H1 (cell line): ENCODE results near the gene APLP2. TPM values are rescaled to one million over a fixed set of nuclear protein-coding genes. Genes with fewer than 3 reads are reported as not detected.

Experiments used
- CBX5 ChIP-seq: fragments of 300-800, 300-1000 bp; sonication (generic); IDR thresholded peaks from 2 replicates; pipeline ENCODE4 v1.7.1; 2016; ENCODE audit warnings: antibody characterized with exemption, low read length, low read depth
- CHD1 ChIP-seq: IDR thresholded peaks from 2 replicates; pipeline ENCODE4 v1.6.1; 2012; ENCODE audit warnings: low read depth, low read length, improper control_type of control experiment
- NRF1 ChIP-seq: IDR thresholded peaks from 2 replicates; pipeline ENCODE4 v1.6.1; 2011; ENCODE audit warnings: mild to moderate bottlenecking, low read depth, low read length, improper control_type of control experiment
- SAP30 ChIP-seq: fragments of 300-600 bp; sonication (generic); IDR thresholded peaks from 2 replicates; pipeline ENCODE4 v1.7.1; 2012; ENCODE audit warnings: low read length, moderate library complexity, mild to moderate bottlenecking, inconsistent platforms; ENCODE audit not compliant: insufficient read depth, insufficient replicate concordance
- polyA plus RNA-seq, 7 experiments: library from polyadenylated mRNA; depleted of rRNA in 3 of 7; stranded (reverse) in 5 of 7; unstranded in 2 of 7; fragments of >200 nt in 5 of 7; fragments of 200-250 nt in 2 of 7; gene quantifications; 1 replicate in 5 of 7; 2 replicates in 1 of 7; 4 replicates in 1 of 7; pipeline versions ENCODE4 v1.2.1 to v1.2.3, GENCODE V29; 2011 to 2013; ENCODE audit warnings: missing spikeins in 2 of 7, mixed read lengths in 2 of 7
- total RNA-seq: library from RNA; stranded (reverse); fragmentation: NEBNext Ultra II Directional; extraction: Animal tissue kit (Norgen Biotek cat#: 25700); gene quantifications from 2 replicates; pipeline ENCODE4 v1.2.1, GENCODE V29; 2021
- TF ChIP-seq, protein P1 (sequence below): IDR thresholded peaks from 2 replicates; pipeline ENCODE4 v1.6.1; 2012; ENCODE audit warnings: inconsistent platforms
- TF ChIP-seq, protein P2 (sequence below): fragments of 300-600 bp; sonication (generic); IDR thresholded peaks from 2 replicates; pipeline ENCODE4 v1.7.1; 2012; ENCODE audit warnings: low read length, moderate library complexity, mild to moderate bottlenecking, inconsistent platforms; ENCODE audit not compliant: insufficient replicate concordance

Gene APLP2
- total and polyA plus RNA-seq, 2 of the 8 experiments (the other 6 are each of a cell fraction or from before 2014, with no cell fraction given) = 222 to 315 TPM

GRCh38 chr11:130089674-130090073 is 20.0 kb downstream of the APLP2 start (continued):
- TF ChIP-seq, protein P1, sequence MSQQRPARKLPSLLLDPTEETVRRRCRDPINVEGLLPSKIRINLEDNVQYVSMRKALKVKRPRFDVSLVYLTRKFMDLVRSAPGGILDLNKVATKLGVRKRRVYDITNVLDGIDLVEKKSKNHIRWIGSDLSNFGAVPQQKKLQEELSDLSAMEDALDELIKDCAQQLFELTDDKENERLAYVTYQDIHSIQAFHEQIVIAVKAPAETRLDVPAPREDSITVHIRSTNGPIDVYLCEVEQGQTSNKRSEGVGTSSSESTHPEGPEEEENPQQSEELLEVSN = no peak
- TF ChIP-seq SAP30 (no peak), CBX5 (no peak), CHD1 (no peak), NRF1 (no peak)
- TF ChIP-seq, protein P2, sequence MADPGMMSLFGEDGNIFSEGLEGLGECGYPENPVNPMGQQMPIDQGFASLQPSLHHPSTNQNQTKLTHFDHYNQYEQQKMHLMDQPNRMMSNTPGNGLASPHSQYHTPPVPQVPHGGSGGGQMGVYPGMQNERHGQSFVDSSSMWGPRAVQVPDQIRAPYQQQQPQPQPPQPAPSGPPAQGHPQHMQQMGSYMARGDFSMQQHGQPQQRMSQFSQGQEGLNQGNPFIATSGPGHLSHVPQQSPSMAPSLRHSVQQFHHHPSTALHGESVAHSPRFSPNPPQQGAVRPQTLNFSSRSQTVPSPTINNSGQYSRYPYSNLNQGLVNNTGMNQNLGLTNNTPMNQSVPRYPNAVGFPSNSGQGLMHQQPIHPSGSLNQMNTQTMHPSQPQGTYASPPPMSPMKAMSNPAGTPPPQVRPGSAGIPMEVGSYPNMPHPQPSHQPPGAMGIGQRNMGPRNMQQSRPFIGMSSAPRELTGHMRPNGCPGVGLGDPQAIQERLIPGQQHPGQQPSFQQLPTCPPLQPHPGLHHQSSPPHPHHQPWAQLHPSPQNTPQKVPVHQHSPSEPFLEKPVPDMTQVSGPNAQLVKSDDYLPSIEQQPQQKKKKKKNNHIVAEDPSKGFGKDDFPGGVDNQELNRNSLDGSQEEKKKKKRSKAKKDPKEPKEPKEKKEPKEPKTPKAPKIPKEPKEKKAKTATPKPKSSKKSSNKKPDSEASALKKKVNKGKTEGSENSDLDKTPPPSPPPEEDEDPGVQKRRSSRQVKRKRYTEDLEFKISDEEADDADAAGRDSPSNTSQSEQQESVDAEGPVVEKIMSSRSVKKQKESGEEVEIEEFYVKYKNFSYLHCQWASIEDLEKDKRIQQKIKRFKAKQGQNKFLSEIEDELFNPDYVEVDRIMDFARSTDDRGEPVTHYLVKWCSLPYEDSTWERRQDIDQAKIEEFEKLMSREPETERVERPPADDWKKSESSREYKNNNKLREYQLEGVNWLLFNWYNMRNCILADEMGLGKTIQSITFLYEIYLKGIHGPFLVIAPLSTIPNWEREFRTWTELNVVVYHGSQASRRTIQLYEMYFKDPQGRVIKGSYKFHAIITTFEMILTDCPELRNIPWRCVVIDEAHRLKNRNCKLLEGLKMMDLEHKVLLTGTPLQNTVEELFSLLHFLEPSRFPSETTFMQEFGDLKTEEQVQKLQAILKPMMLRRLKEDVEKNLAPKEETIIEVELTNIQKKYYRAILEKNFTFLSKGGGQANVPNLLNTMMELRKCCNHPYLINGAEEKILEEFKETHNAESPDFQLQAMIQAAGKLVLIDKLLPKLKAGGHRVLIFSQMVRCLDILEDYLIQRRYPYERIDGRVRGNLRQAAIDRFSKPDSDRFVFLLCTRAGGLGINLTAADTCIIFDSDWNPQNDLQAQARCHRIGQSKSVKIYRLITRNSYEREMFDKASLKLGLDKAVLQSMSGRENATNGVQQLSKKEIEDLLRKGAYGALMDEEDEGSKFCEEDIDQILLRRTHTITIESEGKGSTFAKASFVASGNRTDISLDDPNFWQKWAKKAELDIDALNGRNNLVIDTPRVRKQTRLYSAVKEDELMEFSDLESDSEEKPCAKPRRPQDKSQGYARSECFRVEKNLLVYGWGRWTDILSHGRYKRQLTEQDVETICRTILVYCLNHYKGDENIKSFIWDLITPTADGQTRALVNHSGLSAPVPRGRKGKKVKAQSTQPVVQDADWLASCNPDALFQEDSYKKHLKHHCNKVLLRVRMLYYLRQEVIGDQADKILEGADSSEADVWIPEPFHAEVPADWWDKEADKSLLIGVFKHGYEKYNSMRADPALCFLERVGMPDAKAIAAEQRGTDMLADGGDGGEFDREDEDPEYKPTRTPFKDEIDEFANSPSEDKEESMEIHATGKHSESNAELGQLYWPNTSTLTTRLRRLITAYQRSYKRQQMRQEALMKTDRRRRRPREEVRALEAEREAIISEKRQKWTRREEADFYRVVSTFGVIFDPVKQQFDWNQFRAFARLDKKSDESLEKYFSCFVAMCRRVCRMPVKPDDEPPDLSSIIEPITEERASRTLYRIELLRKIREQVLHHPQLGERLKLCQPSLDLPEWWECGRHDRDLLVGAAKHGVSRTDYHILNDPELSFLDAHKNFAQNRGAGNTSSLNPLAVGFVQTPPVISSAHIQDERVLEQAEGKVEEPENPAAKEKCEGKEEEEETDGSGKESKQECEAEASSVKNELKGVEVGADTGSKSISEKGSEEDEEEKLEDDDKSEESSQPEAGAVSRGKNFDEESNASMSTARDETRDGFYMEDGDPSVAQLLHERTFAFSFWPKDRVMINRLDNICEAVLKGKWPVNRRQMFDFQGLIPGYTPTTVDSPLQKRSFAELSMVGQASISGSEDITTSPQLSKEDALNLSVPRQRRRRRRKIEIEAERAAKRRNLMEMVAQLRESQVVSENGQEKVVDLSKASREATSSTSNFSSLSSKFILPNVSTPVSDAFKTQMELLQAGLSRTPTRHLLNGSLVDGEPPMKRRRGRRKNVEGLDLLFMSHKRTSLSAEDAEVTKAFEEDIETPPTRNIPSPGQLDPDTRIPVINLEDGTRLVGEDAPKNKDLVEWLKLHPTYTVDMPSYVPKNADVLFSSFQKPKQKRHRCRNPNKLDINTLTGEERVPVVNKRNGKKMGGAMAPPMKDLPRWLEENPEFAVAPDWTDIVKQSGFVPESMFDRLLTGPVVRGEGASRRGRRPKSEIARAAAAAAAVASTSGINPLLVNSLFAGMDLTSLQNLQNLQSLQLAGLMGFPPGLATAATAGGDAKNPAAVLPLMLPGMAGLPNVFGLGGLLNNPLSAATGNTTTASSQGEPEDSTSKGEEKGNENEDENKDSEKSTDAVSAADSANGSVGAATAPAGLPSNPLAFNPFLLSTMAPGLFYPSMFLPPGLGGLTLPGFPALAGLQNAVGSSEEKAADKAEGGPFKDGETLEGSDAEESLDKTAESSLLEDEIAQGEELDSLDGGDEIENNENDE = no peak
